H9 (cell line): ENCODE measurements around the gene NPDC1. TPM values are rescaled to one million over a fixed set of nuclear protein-coding genes. Genes with fewer than 3 reads are reported as not detected.

Source experiments
- DNase-seq: peaks from one replicate; pipeline ENCODE4 v3.0.0-alpha.2; 2017
- H2AFZ ChIP-seq: one replicate; pipeline ENCODE4 v1.6.1; 2013; ENCODE audit warnings: mild to moderate bottlenecking, low read length, control low read depth, moderate library complexity
- H2AK5ac ChIP-seq: 2 replicates; pipeline ENCODE4 v1.6.1; 2013; ENCODE audit warnings: low read length, control low read depth, mixed read lengths; ENCODE audit not compliant: insufficient read length
- H2BK120ac ChIP-seq: one replicate; pipeline ENCODE4 v1.6.1; 2013; ENCODE audit warnings: low read depth, mild to moderate bottlenecking, low read length, control low read depth, inconsistent platforms; ENCODE audit not compliant: poor library complexity, severe bottlenecking
- H2BK12ac ChIP-seq: 2 replicates; pipeline ENCODE4 v1.6.1; 2013; ENCODE audit warnings: low read length, control low read depth, mixed read lengths, low read depth; ENCODE audit not compliant: insufficient read length
- H2BK15ac ChIP-seq: 2 replicates; pipeline ENCODE4 v1.6.1; 2013; ENCODE audit warnings: low read depth, low read length, control low read depth
- H2BK20ac ChIP-seq: one replicate; pipeline ENCODE4 v1.6.1; 2013; ENCODE audit warnings: low read depth, mild to moderate bottlenecking, low read length, control low read depth, inconsistent platforms; ENCODE audit not compliant: poor library complexity, severe bottlenecking
- H2BK5ac ChIP-seq: 2 replicates; pipeline ENCODE4 v1.6.1; 2013; ENCODE audit warnings: low read length, control low read depth, mixed read lengths; ENCODE audit not compliant: insufficient read length
- H3K14ac ChIP-seq: 2 replicates; pipeline ENCODE4 v1.6.1; 2013; ENCODE audit warnings: low read length, control low read depth; ENCODE audit not compliant: insufficient read depth
- H3K18ac ChIP-seq: 2 replicates; pipeline ENCODE4 v1.6.1; 2013; ENCODE audit warnings: low read depth, mild to moderate bottlenecking, mixed read lengths, low read length, control low read depth; ENCODE audit not compliant: insufficient read length
- H3K23ac ChIP-seq: 2 replicates; pipeline ENCODE4 v1.6.1; 2013; ENCODE audit warnings: low read length, control low read depth, mixed read lengths, low read depth; ENCODE audit not compliant: insufficient read length
- H3K23me2 ChIP-seq: 2 replicates; pipeline ENCODE4 v1.6.1; 2013; ENCODE audit warnings: low read depth, mild to moderate bottlenecking, mixed read lengths, low read length, control low read depth; ENCODE audit not compliant: insufficient read length, poor library complexity, severe bottlenecking
- H3K27ac ChIP-seq: 2 replicates; pipeline ENCODE4 v1.5.1; 2013; ENCODE audit warnings: low read length, control low read depth, mixed read lengths, low read depth; ENCODE audit not compliant: insufficient read length
- H3K27me3 ChIP-seq: 2 replicates; pipeline ENCODE4 v1.6.1; 2013; ENCODE audit warnings: low read length, control low read depth, inconsistent platforms; ENCODE audit not compliant: insufficient read depth
- H3K4ac ChIP-seq: 2 replicates; pipeline ENCODE4 v1.6.1; 2013; ENCODE audit warnings: low read depth, mild to moderate bottlenecking, control low read depth, inconsistent platforms, low read length, moderate library complexity
- H3K4me1 ChIP-seq: 2 replicates; pipeline ENCODE4 v1.6.1; 2013; ENCODE audit warnings: low read length, control low read depth, inconsistent platforms; ENCODE audit not compliant: insufficient read depth
- H3K4me2 ChIP-seq: 2 replicates; pipeline ENCODE4 v1.6.1; 2013; ENCODE audit warnings: low read length, control low read depth, mixed read lengths; ENCODE audit not compliant: insufficient read length, insufficient read depth
- H3K56ac ChIP-seq: 2 replicates; pipeline ENCODE4 v1.6.1; 2013; ENCODE audit warnings: low read depth, mild to moderate bottlenecking, mixed read lengths, low read length, control low read depth; ENCODE audit not compliant: insufficient read length
- H3K79me1 ChIP-seq: 2 replicates; pipeline ENCODE4 v1.6.1; 2013; ENCODE audit warnings: low read depth, mild to moderate bottlenecking, moderate library complexity, low read length, control low read depth, inconsistent platforms; ENCODE audit not compliant: insufficient read depth, poor library complexity, severe bottlenecking
- H3K79me2 ChIP-seq: 2 replicates; pipeline ENCODE4 v1.6.1; 2013; ENCODE audit warnings: low read length, control low read depth, inconsistent platforms; ENCODE audit not compliant: insufficient read depth
- H3K9ac ChIP-seq: 2 replicates; pipeline ENCODE4 v1.6.1; 2013; ENCODE audit warnings: low read length, control low read depth, mixed read lengths; ENCODE audit not compliant: insufficient read length; ENCODE audit errors: extremely low read depth
- H3K9me3 ChIP-seq: one replicate; pipeline ENCODE4 v1.6.1; 2013; ENCODE audit warnings: low read depth, low read length, inconsistent platforms; ENCODE audit not compliant: control insufficient read depth
- H3T11ph ChIP-seq: one replicate; pipeline ENCODE4 v1.6.1; 2013; ENCODE audit warnings: mild to moderate bottlenecking, low read length, control low read depth, inconsistent platforms
- H4K20me1 ChIP-seq: one replicate; pipeline ENCODE4 v1.6.1; 2013; ENCODE audit not compliant: control insufficient read depth, insufficient read length, insufficient read depth
- H4K5ac ChIP-seq: 2 replicates; pipeline ENCODE4 v1.6.1; 2013; ENCODE audit warnings: low read depth, mild to moderate bottlenecking, mixed read lengths, low read length, control low read depth; ENCODE audit not compliant: insufficient read length
- H4K8ac ChIP-seq: replicated peaks from 2 replicates; pipeline ENCODE4 v1.6.1; 2013; ENCODE audit warnings: low read length, control low read depth, mixed read lengths, low read depth; ENCODE audit not compliant: insufficient read length
- H4K91ac ChIP-seq: 2 replicates; pipeline ENCODE4 v1.6.1; 2013; ENCODE audit warnings: low read depth, mild to moderate bottlenecking, moderate library complexity, mixed read lengths, low read length, control low read depth; ENCODE audit not compliant: insufficient read length
- H3K27ac Mint-ChIP-seq, 3 experiments: 2 replicates in 2 of 3; 3 replicates in 1 of 3; pipeline ENCODE4 v1.8.0; 2020 to 2021; ENCODE audit warnings: mixed read lengths in 3 of 3, mild to moderate bottlenecking in 1 of 3, moderate library complexity in 1 of 3
- H3K27me3 Mint-ChIP-seq: 2 replicates; pipeline ENCODE4 v1.8.0; 2021; ENCODE audit warnings: low read depth, mild to moderate bottlenecking, moderate library complexity, mixed read lengths
- H3K36me3 Mint-ChIP-seq, 3 experiments: 2 replicates in 2 of 3; 3 replicates in 1 of 3; pipeline ENCODE4 v1.8.0; 2020 to 2021; ENCODE audit warnings: low read depth in 3 of 3, mixed read lengths in 3 of 3; ENCODE audit not compliant: insufficient read depth in 1 of 3
- H3K4me1 Mint-ChIP-seq, 2 experiments: 2 replicates each; pipeline ENCODE4 v1.8.0; 2020; ENCODE audit warnings: mixed read lengths in 2 of 2
- H3K4me3 Mint-ChIP-seq, 2 experiments: 2 replicates in 1 of 2; 3 replicates in 1 of 2; pipeline ENCODE4 v1.8.0; 2020 to 2021; ENCODE audit warnings: mild to moderate bottlenecking in 2 of 2, mixed read lengths in 2 of 2, moderate library complexity in 1 of 2
- H3K9me3 Mint-ChIP-seq, 2 experiments: 2 replicates in 1 of 2; 3 replicates in 1 of 2; pipeline ENCODE4 v1.8.0; 2020; ENCODE audit warnings: mild to moderate bottlenecking in 2 of 2, mixed read lengths in 2 of 2, moderate library complexity in 1 of 2
- CTCF ChIP-seq: fragments of 200-600 bp; sonication (generic); conservative IDR thresholded peaks from 3 replicates; pipeline ENCODE4 v1.8.0; 2021; ENCODE audit warnings: antibody characterized with exemption, mild to moderate bottlenecking
- WGBS: extraction: QIAGEN DNeasy Blood & Tissue Kit; methylation state at CpG from one replicate; pipeline ENCODE4 v1.1.7; 2013; ENCODE audit warnings: missing lambda C conversion rate, low lambda C conversion rate, mixed read lengths; ENCODE audit not compliant: insufficient read length; ENCODE audit errors: extremely low coverage; 5-methylcytosine and 5-hydroxymethylcytosine counted together
- total RNA-seq: library from RNA; stranded (reverse); gene quantifications from 2 replicates; pipeline ENCODE4 v1.2.1, GENCODE V29; 2021

Gene NPDC1
- total RNA-seq, 1 experiment from 2014 or later, result 57.6 TPM

DNA sequence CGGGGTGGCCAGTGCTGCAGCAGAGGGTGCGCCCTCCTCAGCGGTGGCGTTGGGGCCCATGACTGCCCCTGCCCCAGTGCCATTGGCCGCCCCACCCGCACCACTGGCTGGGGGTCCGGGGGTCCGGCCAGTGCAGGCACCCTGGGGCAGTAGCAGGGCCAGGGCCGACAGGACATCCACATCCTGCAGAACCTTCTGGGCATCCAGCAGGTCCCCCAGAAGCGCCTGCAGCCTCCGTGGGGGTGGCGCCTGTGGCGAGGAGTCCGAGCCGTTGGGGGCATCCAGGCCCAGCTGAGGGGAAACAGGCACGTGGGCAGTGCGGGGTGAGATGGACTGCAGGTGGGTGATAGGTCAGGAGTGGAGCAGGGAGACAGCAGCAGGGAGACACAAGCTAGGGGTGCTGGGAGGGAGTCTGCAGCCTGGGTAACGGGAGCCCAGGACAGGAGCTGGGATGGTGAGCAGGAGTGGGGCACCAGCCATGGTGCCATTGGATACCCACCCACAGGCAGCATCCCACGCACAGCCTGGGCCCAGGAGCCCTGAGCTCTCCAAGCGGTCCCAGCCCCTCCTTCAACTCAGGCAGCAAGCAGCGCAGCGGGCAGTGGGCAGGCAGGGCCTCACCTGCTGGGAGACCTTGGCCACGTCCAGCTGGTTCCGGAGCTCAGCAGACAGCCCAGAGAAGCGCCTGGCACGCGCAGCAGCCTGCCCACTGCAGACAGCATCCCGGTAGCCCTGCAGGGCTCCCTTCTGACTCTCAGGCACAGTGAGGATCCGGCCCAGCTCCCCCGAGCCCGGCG lies 25.0 kb downstream of the NPDC1 start:
- no CpG with 5 or more reads among the region's 32 CpGs for WGBS
- Histone ChIP-seq H2BK20ac (no peak overlapping the region), H3K79me1 (no peaks in the 10 kb centered on the region), H2AFZ (no peak overlapping the region), H3K14ac (no peak overlapping the region), H4K8ac (no peak overlapping the region), H3K4ac (no peak overlapping the region), H3K23ac (no peak overlapping the region), H3K4me2 (no peak overlapping the region), H3K4me1 (no peaks in the 10 kb centered on the region), H3K27ac (no peak overlapping the region), H4K5ac (no peak overlapping the region), H3K9me3 (no peaks in the 10 kb centered on the region), H4K20me1 (no peaks in the 10 kb centered on the region), H3K18ac (no peak overlapping the region), H2BK15ac (no peak overlapping the region), H2AK5ac (no peak overlapping the region), H2BK5ac (no peak overlapping the region), H3K9ac (no peak overlapping the region), H3K56ac (no peak overlapping the region), H2BK12ac (no peak overlapping the region), H3T11ph (no peak overlapping the region), H3K23me2 (no peaks in the 10 kb centered on the region), H3K79me2 (no peaks in the 10 kb centered on the region), H4K91ac (no peak overlapping the region), H2BK120ac (no peak overlapping the region), H3K27me3 (no peaks in the 10 kb centered on the region)
- DNase-seq, result no peak
- Mint-ChIP-seq H3K4me1 (peaks cover 2 to 9% of the 10 kb centered on the region in 2 experiments; a peak in 3 of 4 replicates), H3K27ac (no peak overlapping the region), H3K4me3 (no peak overlapping the region), H3K36me3 (peaks cover 2 to 10% (median 4%) of the 10 kb centered on the region in 3 experiments; a peak in 3 of 7 replicates), H3K27me3 (no peaks in the 10 kb centered on the region), H3K9me3 (no peaks in the 10 kb centered on the region)
- no peak for TF ChIP-seq CTCF
